K562 (cell line): ENCODE results near the gene ZSWIM4. TPM values are rescaled to one million over a fixed set of nuclear protein-coding genes. Genes with fewer than 3 reads are reported as not detected.
A peak's percentile ranks its signal among the peaks of the same experiment; 100 is the strongest.

Source experiments
- FOXM1 ChIP-seq, 2 experiments: fragments of 450-650 bp in 1 of 2; sonication (generic) in 1 of 2; formaldehyde crosslinking in 1 of 2; IDR thresholded peaks; 2 replicates each; pipeline versions ENCODE4 v1.6.1 to v1.9.0; 2017 to 2022; ENCODE audit warnings: low read depth in 2 of 2, mild to moderate bottlenecking in 2 of 2, missing genetic modification reagents in 1 of 2, moderate library complexity in 1 of 2
- HIVEP1 ChIP-seq: fragments of 250-450 bp; sonication (Bioruptor Pico); IDR thresholded peaks from 2 replicates; pipeline ENCODE4 v1.4.0; 2020; ENCODE audit warnings: mild to moderate bottlenecking
- MAFG ChIP-seq: fragments of 450-650 bp; conservative IDR thresholded peaks from 2 replicates; pipeline ENCODE4 v1.6.1; 2016; ENCODE audit warnings: missing genetic modification characterization, missing compliant biosample characterization
- MCM3 ChIP-seq: fragments of 450-650 bp; IDR thresholded peaks from 2 replicates; pipeline ENCODE4 v1.6.1; 2016
- MEIS2 ChIP-seq: fragments of 450-650 bp; IDR thresholded peaks from 2 replicates; pipeline ENCODE4 v1.6.1; 2014; ENCODE audit warnings: mild to moderate bottlenecking; ENCODE audit not compliant: partially characterized antibody
- TAF1 ChIP-seq: IDR thresholded peaks from 2 replicates; pipeline ENCODE4 v1.6.1; 2011; ENCODE audit warnings: mild to moderate bottlenecking, low read length, moderate library complexity; ENCODE audit not compliant: insufficient read depth, control insufficient read depth, severe bottlenecking; ENCODE audit errors: extremely low read depth
- TAF15 ChIP-seq: fragments of 200-400 bp; formaldehyde crosslinking; IDR thresholded peaks from 2 replicates; pipeline ENCODE4 v1.6.1; 2017; ENCODE audit warnings: mild to moderate bottlenecking, low read depth, low read length, moderate library complexity
- TEAD1 ChIP-seq, 2 experiments: fragments of 450-650 bp in 1 of 2; sonication (generic) in 1 of 2; formaldehyde crosslinking; IDR thresholded peaks; 2 replicates each; pipeline versions ENCODE4 v1.4.0 to v1.8.0; 2020 to 2022; ENCODE audit warnings: mild to moderate bottlenecking in 2 of 2, missing genetic modification reagents in 1 of 2
- XRCC4 ChIP-seq: IDR thresholded peaks from one replicate; pipeline ENCODE4 v1.6.1; 2011; ENCODE audit not compliant: insufficient read depth, insufficient read length; ENCODE audit errors: extremely low read depth
- ZBTB17 ChIP-seq: fragments of 450-650 bp; formaldehyde crosslinking; IDR thresholded peaks from 2 replicates; pipeline ENCODE4 v1.4.0; 2020; ENCODE audit warnings: mild to moderate bottlenecking
- ZNF75A ChIP-seq: fragments of 450-650 bp; formaldehyde crosslinking; IDR thresholded peaks from 2 replicates; pipeline ENCODE4 v1.4.0; 2020; ENCODE audit warnings: mild to moderate bottlenecking
- ZNF778 ChIP-seq: fragments of 450-650 bp; formaldehyde crosslinking; IDR thresholded peaks from 2 replicates; pipeline ENCODE4 v1.4.0; 2020; ENCODE audit warnings: mild to moderate bottlenecking, moderate library complexity
- polyA plus RNA-seq, 8 experiments: library from polyadenylated mRNA; depleted of rRNA in 4 of 8; stranded (reverse) in 5 of 8; unstranded in 3 of 8; fragments of >200 nt; fragmentation: Nextera tagmentation in 2 of 8; fragmentation: Illumina TruSeq in 1 of 8; extraction: Ambion mirVana in 2 of 8; extraction: Trizol in 1 of 8; gene quantifications; 2 replicates each; pipeline versions ENCODE4 v1.2.1 to v1.2.3, GENCODE V29; 2011 to 2014; ENCODE audit warnings: inconsistent platforms in 1 of 8, missing spikeins in 1 of 8
- total RNA-seq, 7 experiments: library from RNA; depleted of rRNA in 6 of 7; stranded (reverse); fragments of >200 nt in 6 of 7; fragmentation: Illumina TruSeq in 2 of 7; extraction: Trizol in 2 of 7; gene quantifications; 2 replicates each; pipeline versions ENCODE4 v1.2.1 to v1.2.3, GENCODE V29; 2011 to 2021; ENCODE audit warnings: low replicate concordance in 1 of 7
- TF ChIP-seq, protein P1 (sequence below): sonication (generic); formaldehyde crosslinking; IDR thresholded peaks from 2 replicates; pipeline ENCODE4 v1.8.0; 2022; ENCODE audit warnings: missing genetic modification reagents, mild to moderate bottlenecking, moderate library complexity, borderline replicate concordance
- TF ChIP-seq, protein P2 (sequence below): sonication (generic); formaldehyde crosslinking; IDR thresholded peaks from 2 replicates; pipeline ENCODE4 v1.8.1; 2023; ENCODE audit warnings: mild to moderate bottlenecking, missing genetic modification reagents
- TF ChIP-seq, protein P3 (sequence below), 2 experiments: IDR thresholded peaks in 1 of 2; conservative IDR thresholded peaks in 1 of 2; 2 replicates each; pipeline ENCODE4 v1.6.1; 2016; ENCODE audit warnings: low read depth in 2 of 2, mild to moderate bottlenecking in 1 of 2, missing compliant biosample characterization in 1 of 2, missing genetic modification characterization in 1 of 2, moderate library complexity in 1 of 2
- TF ChIP-seq, protein P4 (sequence below): fragments of 250-450 bp; sonication (Bioruptor Pico); IDR thresholded peaks from 2 replicates; pipeline ENCODE4 v1.8.0; 2021; ENCODE audit warnings: borderline replicate concordance, mild to moderate bottlenecking, moderate library complexity; ENCODE audit not compliant: poor library complexity, severe bottlenecking
- TF ChIP-seq, protein P5 (sequence below): fragments of 450-650 bp; IDR thresholded peaks from 2 replicates; pipeline ENCODE4 v1.6.1; 2016; ENCODE audit warnings: antibody characterized with exemption

ZSWIM4 gene
- total and polyA plus RNA-seq, 9 of the 15 experiments (the other 6 are each of a cell fraction or from before 2014, with no cell fraction given): 0.25 to 3.7 (median 0.79) TPM; not detected in 2

DNA sequence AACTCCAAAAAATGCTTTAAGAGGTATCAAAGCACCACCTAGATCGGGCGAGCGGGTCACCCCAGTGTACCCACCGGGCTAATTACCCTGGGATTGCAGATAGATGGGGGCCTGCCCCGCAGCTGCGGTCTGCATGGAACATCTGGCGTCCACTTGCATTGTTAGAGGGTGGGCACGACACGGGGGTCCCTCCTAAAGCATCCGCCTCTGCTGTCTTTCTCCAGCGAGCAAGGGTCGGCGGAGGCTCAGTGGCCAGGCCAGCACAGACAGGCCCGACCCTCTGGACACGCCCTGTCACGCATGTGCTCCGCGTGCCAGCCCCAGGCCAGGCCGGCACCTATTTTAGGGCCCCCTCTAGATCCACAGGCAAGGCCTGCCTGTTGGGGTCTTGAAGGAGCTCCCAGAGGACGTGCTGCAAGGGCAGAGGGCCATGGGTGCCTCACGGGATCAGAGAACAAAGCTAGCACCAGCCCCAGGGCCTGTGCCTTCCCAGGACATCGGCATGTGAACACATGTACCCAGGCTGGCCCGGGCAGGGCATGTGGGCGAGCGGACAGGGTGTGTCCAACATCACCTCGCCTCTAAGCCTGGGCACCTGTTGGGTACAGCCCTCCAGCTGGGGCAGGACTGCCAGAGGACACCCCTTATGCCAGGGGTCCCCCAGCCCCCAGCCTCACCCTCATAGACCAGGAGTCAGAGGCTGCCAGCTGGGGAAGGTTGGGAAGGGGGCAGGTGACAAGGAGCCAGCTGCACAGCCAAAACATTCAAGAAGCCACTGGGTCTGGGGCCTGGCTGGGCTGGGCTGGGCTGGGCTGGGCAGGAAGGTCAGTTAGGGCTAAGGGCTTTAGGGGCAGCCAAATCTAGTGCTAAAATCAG lies 46.1 kb downstream of the ZSWIM4 start (continued):
- TF ChIP-seq MEIS2 (no peak), XRCC4 (no peak), TEAD1 (CRISPR knock-in tag; IDR thresholded peaks at IDR 0.05) (no peak), MAFG (no peak), TAF15 (no peak), ZBTB17 (0 out of 2 replicates have a peak, but pooled peaks have one; percentile 43), FOXM1 (IDR thresholded peaks at IDR 0.05; ENCODE audit: low read depth) (no peak), FOXM1 (CRISPR knock-in tag; IDR thresholded peaks at IDR 0.05; ENCODE audit: low read depth) (no peak), MCM3 (no peak), ZNF75A (CRISPR knock-in tag) (no peak), TAF1 (no peak), ZNF778 (no peak), HIVEP1 (CRISPR knock-in tag) (no peak)
- TF ChIP-seq, protein P1, sequence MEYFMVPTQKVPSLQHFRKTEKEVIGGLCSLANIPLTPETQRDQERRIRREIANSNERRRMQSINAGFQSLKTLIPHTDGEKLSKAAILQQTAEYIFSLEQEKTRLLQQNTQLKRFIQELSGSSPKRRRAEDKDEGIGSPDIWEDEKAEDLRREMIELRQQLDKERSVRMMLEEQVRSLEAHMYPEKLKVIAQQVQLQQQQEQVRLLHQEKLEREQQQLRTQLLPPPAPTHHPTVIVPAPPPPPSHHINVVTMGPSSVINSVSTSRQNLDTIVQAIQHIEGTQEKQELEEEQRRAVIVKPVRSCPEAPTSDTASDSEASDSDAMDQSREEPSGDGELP (CRISPR knock-in tag): peak; percentile 36; the same call in 1 of the 2 replicates
- TF ChIP-seq, protein P2, sequence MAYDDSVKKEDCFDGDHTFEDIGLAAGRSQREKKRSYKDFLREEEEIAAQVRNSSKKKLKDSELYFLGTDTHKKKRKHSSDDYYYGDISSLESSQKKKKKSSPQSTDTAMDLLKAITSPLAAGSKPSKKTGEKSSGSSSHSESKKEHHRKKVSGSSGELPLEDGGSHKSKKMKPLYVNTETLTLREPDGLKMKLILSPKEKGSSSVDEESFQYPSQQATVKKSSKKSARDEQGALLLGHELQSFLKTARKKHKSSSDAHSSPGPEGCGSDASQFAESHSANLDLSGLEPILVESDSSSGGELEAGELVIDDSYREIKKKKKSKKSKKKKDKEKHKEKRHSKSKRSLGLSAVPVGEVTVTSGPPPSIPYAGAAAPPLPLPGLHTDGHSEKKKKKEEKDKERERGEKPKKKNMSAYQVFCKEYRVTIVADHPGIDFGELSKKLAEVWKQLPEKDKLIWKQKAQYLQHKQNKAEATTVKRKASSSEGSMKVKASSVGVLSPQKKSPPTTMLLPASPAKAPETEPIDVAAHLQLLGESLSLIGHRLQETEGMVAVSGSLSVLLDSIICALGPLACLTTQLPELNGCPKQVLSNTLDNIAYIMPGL: no peak
- TF ChIP-seq, protein P3, sequence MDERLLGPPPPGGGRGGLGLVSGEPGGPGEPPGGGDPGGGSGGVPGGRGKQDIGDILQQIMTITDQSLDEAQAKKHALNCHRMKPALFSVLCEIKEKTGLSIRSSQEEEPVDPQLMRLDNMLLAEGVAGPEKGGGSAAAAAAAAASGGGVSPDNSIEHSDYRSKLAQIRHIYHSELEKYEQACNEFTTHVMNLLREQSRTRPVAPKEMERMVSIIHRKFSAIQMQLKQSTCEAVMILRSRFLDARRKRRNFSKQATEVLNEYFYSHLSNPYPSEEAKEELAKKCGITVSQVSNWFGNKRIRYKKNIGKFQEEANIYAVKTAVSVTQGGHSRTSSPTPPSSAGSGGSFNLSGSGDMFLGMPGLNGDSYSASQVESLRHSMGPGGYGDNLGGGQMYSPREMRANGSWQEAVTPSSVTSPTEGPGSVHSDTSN (CRISPR knock-in tag; IDR thresholded peaks at IDR 0.05; ENCODE audit: low read depth): no peak
- TF ChIP-seq, protein P3 (tag; conservative IDR thresholded peaks at IDR 0.05; ENCODE audit: low read depth): no peak
- TF ChIP-seq, protein P4, sequence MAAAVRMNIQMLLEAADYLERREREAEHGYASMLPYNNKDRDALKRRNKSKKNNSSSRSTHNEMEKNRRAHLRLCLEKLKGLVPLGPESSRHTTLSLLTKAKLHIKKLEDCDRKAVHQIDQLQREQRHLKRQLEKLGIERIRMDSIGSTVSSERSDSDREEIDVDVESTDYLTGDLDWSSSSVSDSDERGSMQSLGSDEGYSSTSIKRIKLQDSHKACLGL: no peak
- TF ChIP-seq, protein P5, sequence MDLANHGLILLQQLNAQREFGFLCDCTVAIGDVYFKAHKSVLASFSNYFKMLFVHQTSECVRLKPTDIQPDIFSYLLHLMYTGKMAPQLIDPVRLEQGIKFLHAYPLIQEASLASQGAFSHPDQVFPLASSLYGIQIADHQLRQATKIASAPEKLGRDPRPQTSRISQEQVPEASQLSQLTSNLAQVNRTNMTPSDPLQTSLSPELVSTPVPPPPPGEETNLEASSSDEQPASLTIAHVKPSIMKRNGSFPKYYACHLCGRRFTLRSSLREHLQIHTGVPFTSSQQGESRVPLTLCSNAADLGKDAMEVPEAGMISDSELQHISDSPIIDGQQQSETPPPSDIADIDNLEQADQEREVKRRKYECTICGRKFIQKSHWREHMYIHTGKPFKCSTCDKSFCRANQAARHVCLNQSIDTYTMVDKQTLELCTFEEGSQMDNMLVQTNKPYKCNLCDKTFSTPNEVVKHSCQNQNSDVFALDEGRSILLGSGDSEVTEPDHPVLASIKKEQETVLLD: no peak
